ENCODE data around the gene CROCC2.

CROCC2 gene

DNA sequence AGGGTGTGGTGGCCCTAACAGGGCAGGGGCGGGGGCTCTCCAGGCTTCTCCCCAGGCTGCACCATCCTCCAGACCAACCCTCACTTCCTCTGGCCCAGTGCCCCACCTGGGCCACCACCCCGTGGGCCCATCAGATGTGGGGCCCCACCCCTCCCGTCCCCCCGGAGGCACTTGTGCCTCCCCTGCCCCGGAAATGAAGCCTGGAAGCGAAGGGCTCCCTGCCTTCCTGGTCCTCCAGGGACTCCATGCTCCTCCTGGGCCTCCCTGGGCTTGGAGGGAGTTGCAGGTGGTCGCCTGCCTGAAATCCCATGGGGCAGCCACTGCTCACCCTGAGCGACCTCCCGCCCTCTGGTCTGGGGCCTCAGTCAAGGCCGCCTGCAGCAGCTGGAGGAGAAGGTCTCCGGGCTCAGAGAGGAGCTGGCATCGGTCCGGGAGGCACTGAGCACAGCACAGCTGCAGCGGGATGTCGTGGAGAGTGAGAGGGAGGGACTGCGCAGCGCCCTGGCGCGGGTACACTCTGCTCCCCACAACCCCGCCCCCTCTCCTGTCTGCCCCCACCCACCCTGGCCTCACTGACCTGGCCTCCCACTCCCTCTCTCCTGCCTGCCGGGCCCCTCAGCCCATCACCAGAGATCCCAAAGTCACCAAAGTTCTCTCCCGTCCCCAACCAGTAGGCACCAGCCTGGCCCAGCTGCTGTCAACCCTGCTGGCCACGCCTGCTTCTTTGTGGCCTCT lies 28.0 kb downstream of the CROCC2 start:
- DNase-seq, result no peak
- ATAC-seq, result no peak

DNA sequence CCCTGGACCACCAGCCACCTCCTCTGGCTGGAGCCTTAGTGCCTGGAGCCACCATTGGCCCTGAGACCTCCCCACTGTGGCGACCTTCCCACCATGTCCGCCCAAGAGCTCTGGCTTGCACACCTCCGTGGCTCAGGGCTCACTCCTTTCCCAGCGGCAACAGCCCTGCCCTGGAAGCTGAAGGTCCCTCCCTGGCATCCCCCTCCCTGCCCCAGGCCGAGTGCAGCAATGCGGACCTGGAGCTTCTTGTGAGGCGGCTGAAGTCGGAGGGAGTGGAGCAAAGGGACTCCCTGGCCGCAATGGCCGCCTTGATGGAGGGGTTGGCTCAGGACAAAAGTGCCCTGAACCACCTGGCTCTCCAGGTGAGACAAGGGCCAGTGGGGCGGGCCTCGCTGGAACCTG lies 28.6 kb downstream of the CROCC2 start:
- no peak for ATAC-seq

DNA sequence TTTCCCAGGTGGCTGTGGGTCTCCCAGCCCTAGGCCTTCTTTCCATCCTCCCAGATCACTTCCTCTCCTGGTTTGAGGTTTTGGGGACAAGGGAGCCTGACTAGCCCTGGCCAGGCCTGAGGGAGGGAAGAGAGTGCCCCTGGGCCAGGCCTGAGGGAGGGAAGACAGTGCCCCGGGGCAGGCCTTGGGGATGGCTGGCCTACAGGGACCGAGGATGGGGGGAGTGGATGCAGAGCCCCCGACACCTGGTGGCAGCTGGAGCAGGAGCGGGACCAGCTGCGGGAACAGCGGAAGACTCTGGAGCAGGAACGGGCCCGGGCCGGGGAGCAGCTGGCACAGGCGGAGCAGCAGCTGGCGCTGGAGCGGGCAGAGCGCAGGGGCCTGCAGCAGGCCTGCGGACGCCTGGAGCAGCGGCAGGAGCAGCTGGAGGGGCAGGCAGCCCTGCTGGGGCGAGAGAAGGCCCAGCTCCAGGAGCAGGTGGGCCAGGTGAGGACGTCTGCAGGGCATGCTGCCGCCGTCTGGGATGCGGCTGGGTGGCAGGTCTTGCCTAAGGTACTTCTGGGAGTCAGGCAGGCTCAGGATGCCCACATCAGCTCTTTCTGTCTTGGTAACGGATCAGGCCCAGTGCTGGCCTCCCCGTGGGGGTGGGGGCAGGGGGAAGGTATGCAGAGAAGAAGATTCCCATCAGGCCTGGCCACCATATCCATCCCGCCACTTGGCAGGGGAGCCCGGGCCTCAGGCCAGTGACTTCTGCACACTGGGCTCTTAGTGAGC lies 29.2 kb downstream of the CROCC2 start:
- DNase-seq, result no peak
- no peak for ATAC-seq

More for the DNA sequence above, 28.6 kb downstream of the CROCC2 start:
- no peak for DNase-seq

DNA sequence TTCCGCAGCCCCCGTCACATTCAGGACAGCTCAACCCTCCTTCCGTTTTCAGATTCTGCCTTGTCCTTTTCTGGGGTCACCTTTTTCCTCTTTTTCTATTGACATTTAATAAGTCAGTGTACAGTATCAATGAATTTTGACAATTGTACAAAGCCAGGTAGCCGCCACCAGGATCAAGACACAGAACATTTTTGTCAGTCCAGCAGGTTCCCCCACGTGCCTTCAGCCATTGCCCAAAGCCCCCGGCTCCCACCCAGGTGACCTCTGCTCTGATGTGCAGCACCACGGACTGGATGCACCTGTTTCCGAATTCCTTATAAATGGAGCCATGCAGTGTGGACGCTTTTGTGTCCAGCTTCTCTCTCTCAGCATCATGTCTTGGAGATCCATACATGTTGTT lies 30.0 kb downstream of the CROCC2 start:
- DNase-seq (no peak), ATAC-seq (peak; percentile 2)

DNA sequence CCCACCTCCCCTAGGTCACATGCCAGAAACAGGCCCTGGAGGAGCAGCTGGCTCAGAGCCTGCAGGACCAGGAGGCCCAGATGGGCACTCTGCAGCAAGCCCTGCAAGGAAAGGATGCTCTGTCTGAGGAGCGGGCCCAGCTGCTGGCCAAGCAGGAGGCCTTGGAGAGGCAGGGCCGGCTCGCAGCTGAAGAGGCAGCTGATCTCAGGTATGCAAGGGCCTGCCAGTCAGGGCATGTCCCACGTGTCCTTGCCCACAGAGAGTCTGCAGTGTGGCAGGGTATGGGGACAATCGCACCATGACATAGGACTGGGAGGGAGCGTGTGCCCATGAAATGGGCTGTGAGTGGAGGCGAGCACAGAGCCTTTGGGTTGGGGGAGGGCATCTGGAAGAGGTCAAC lies 39.9 kb downstream of the CROCC2 start:
- no peak for DNase-seq
- ATAC-seq, result no peak

DNA sequence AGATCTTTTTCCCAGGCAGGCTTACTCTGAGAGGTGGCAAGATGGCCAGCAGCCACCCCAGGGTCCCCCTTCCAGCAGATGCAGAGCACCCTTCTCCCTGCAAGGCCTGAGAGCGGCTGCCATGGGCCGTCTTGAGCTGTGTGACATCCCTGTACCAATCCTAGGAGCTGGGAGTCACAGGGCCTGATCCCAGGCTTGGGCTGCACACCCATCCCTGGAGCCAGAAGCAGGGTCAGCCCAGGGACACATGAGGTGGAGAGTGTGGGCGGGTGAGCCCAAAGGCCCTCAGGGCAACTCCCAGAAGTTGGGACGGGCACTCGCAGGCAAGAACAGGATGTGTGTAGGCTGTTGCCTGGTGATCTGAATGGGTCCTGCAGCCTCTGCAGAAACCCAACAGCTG lies 40.5 kb downstream of the CROCC2 start:
- DNase-seq (no peak), ATAC-seq (no peak)

DNA sequence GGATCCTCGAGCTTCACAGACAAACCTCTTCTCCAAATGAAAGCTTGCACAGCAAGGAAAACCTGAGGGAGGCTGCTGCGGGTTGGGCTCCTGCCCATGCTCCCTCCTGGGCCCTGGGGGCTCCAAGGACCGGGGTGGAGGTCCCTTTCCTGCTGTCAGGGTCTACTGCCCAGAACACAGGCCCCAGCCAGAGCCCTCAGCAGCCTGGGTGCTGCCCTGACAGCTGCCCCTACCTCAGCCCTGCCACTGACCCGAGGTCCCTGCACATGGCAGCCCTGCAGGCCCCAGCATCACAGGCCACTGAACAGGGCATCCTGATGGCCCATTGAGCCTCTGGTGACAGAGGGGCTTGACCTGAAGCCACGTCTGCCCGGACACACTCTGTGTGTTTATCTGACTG lies 41.0 kb downstream of the CROCC2 start:
- no peak for DNase-seq
- ATAC-seq, result no peak

DNA sequence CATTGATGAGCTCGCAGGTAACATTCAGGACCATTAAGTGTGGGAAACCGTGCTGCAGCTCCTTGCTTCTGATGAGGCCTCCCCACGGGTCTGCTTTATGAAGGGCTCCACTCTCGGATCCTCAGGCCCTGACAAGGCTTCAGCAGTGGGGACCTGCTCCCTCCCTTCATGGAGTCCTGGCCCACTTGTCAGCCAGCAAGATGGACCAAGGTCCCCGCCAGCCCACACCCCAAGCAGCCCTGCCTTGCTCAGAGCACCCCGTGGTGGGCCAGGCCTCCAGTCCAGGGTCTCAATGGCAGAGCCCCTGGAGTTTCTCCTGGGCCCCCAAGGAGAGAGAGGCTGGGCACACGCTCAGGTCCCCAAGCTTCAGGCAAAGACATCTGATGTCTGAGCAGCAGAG lies 41.5 kb downstream of the CROCC2 start:
- ATAC-seq, result no peak
- no peak for DNase-seq

DNA sequence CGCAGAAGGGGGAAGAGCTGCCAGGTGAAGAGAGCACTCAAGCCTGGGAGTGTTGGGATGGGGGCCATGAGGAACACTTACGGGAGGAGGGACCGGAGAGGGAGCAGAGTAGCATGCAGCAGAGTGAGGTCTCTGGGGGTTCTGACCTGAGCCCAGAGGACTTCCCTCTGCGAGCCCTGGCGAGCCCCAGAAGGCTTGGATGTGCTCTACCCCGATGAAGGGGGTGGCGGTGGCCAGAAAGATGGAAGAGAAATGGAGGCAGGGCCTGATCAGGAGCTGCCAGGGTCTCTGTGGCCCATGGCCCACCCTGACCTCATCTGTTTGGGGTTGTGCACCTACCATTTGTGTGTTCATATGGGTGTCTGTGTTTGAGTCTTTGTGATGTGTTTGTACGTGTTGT lies 42.0 kb downstream of the CROCC2 start:
- no peak for ATAC-seq
- no peak for DNase-seq

DNA sequence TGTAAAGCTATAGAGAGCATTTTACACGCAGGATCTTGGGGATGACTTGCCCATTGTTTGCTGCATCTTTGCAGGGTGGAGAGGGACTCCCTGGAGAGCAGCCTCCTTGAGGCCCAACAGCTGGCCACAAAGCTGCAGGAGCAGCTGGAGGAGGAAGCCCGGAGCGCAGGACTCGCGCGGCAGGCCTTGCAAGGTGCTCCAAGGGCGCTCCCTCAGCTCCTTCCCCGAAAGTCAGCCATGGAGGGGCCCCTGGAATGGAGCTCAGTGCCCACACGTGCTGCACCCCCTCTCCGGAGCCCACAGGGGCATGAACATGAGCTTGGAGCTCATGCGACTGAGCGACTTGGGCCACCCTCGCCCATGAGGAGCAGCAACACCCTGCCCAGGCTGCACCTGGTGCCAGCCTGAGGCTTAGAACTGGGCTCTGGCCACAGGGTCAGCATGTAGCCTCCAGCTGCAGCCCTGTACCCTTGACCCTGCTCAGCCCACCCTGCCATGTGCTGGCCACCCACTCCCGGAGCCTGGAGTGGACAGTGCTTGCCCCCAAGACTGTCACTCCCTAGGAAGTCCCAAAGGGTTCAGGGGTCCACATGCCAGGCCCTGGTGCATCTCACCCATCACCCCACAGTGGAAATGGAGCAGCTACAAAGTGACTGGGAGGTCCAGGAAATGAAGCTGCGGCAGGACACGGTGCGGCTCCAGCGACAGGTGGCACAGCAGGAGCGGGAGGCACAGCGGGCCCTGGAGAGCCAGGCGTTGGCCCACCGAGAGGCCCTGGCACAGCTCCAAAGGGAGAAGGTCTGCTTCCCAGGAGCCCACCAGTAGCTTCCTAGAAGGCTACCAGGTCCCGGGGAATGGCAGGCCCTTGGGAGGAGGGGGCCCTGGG lies 43.0 kb downstream of the CROCC2 start:
- ATAC-seq (no peak), DNase-seq (no peak)

DNA sequence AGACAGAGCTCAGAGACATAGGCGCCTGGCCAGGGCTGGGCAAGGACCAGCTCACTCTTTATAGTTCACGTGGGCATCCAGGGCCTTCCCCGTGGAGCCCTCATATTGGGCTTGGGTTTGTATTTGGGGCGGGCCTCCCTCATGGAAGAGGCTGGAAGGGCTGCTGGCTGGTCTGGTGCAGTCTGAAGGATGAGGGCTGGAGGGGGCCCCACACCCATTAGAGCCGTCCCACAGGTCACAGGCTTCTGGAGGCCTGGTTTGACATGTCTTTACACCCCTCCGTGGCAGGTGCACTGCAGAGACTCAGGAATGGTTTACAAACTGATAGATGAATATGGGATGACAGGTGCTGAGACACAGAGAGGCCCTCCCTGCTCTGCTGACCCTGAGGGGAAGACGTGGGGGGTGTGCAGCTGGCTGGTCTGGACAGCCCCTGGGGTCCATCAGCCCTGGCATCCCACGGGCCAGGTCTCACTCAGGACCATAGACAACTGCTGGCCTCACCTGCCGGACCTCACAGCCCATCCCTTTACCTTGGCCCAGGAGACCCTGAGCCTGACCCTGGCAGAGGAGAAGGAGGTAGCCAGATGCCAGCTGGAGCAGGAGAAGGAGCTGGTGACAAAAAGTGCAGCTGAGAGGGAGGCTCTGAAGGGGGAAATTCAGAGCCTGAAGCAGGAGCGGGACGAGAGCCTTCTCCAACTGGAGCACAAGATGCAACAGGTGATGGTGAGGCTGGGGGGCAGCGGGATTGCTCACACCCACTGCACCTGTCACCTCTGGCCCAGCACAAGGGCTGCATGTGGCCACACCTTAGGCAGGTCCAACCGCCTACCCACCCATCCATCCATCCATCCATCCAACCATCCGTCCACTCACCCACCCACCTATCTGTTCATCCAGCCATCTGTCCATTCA lies 43.9 kb downstream of the CROCC2 start:
- ATAC-seq (no peak), DNase-seq (no peak)

DNA sequence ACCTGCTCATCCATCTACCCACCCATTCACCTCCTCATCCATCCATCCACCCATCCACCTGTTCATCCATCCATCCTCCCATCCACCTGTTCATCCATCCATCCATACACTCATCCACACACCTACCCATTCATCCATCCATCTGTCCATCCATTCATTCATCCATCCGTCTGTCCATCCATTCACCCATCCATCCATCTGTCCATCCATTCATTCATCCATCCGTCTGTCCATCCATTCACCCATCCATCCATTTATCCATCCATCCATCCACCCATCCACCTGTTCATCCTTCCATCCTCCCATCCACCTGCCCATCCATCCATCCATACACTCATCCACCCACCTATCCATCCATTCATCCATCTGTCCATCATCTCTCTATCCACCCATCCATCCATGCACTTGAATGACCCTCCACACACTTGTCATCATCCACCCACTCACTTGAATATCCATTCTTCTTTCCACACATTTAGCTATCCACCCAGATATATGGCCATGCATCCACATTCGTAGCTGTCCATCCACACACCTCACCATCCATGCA lies 45.0 kb downstream of the CROCC2 start:
- ATAC-seq (no peak), DNase-seq (no peak)

DNA sequence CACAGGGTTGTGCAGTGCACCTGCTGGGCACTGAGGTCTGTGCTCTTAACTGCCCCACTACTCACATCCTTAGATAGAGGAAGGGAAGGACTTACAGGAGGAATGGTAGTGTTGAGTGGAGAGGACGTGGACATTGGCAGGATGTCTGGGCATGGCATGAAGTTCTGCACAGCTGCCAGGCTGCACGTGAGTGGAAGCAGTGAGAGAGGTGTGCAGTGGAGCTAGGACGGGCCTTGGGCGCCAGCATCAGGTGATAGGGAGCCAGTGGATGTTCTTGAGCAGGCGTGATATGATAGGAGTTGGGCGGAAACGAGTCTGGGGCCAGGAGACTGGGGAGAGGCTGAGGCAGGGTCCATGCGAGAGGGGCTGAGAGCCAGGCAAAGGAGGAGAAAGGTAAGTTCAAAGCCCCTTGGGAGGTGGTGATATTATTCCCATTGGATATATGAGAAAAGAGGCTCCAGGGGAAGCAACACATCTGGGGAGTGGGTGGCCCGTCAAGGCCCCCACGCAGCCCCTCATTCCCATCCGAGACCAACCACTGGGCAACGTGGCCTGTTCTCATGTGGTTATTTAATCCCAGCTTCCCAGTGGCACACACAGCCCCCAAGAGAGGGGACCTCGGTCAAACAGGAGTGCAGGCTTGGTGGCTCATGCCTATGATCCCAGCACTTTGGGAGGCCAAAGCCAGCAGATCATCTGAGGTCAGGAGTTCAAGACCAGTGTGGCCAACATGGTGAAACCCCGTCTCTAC lies 46.5 kb downstream of the CROCC2 start:
- no peak for ATAC-seq
- DNase-seq, result no peak

DNA sequence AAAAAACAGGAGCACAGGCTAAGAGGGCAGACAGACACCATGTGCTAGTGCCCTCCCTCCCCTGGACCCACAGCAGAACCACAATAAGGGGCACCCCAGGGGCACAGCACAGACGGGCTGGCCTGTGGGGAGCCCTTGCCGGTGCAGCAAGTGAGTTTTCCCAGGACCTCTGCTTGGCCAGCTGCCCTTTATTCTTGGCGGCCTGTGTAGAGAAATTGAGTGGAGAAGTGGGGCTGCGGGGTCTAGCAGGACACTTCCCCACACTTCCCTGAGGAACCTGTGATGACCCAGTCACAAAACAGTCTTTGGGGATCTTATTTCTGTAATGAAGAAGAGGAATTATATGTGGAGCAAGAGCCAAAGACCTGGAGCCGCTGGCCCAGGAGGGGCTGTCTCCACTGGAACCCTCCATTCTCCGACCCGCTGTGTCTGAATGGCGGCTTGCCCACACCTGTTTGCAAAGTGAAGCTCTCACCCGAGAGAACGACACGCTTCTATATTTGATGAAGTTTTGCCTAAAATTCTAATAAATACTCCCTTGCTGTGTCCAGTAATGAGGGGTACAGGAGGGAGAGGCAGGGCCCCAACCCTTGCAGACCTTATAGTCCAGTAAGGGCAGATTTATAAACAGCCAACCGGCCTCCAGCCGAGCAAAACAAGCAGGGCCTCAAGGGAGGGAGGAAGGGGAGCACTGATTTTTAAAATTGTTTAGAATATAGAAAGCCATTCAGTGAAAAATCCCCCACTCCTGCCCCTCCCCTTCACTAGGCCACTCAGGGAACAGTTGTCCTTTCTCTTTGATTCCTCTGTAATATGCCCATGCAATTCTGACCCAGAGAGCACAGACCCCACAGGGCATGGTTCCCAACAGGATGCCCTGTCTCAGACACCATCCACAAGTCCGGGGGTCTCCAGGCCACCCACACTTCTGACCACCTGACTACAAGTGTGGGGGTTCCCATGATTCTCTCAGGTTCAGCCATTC lies 47.6 kb downstream of the CROCC2 start:
- DNase-seq (no peak), ATAC-seq (no peak)

DNA sequence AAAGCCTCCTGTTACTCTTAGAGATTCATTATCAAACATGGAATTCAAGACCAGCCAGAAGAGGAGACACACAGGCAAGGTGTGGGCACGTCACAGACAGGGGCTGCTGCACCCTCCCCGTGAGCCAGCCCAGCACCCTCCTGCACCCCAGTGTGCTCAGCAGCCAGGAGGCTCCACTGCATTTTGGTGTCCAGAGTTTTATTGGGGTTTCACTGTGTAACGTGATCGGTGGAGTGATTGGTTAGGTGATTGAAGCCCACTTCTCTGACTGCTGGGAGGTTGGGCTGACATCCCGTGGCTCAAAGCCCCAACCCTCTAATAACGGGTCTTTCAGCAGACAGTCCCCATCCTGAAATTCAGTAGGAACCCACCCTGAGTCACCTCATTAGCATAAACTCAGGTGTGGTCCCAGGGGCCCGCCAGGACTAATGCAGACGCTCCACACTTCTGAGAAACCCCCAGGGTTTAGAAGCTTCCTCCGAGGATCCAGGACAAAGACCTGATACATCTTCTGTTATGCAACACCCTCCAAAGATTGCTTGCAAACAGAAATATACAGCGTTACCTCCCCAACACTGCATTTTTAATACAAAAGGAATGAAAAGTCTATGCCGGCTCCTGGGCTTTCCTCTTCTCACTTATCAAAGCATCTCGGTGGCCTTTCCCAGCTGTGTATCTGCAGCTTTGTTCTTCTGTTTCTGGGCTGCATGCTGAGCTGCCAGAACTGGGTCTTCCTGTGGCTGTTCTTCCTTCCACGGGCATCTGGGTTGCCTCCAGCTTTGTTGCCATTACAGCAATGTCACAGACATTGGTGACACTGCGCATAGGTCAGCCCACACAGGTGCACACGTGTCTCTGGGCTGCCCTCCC lies 48.5 kb downstream of the CROCC2 start:
- DNase-seq (no peak), ATAC-seq (no peak)

DNA sequence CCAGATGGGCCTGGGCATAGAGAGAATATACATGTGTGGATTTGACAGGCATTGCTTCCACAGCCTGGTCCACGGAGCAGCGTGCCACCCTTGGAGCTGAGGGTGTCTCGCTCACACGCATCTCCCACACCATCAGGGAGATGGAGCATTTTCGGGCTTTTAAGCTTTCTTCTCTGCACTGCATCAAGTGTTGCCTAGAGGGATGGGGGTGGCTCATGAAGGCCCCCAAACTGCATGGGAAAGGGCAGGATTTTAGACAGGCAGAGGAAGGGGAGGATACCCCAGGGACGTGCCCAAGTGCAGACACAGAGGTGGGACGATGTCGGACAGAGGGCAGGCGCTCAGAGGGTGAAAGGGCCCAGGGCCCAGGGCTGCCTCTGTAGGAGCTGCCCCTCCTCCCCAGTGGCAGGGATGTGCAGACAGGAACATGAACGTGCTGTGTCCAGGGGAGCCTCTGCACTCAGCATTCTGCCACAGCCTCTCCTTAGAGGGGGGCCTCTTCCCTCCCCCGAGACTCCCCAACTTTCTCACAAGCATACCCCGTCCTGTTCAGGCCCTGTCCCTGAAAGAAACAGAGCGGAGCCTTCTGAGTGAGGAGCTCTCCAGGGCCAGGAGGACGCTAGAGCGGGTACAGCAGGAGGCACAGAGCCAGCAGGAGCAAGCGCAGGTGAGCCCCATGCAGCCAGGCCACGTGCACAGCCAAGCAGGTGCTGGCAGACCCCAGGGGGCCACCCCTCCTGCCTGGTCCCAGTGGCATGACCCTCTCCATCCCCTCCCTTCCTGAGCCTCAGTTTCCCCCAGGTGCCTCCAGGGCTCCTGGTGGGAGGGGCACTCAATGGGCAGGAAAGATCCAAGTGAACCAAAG lies 49.4 kb downstream of the CROCC2 start:
- ATAC-seq, result peak; percentile 15
- DNase-seq, result no peak

DNA sequence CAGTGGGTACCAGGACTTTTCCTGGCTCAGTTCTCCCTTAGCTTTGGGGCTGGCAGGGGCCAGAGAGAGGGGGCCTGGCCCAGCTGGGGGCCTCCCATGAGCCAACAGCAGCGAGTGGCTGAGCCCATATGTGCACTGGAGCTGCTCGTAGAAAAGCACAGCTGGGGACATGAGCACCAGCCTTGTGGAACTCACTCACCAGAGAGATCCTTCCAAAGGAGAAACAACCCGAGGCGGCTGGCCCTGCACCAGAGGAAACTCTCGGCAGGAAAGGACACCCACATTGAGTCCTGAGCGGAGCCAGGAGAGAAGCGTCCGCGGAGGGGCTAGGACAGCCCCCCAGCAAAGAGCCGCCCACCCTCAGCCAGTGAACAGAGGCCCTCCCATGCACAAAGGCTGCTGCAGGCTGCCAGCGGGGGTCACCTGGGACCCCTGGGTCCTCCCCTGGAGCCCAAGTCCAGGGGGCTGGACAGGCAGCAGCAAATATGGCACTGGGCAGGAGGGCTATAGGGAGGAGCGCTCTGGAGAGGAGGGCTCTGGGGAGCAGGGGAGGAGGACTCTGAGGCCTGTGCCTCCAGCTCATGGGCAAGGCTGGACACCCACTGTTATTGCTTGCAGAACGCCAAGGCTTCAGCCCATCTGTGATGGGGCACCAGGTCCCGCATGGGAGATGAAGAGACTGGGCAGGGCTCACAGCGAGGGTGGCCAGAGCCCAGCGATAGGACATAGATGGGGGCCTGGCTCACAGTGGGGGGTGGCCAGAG lies 50.2 kb downstream of the CROCC2 start:
- ATAC-seq (no peak), DNase-seq (no peak)
